Fibroblast of pulmonary artery (primary cell): ENCODE measurements around the gene CERT1.
A peak's percentile ranks its signal among the peaks of the same experiment; 100 is the strongest.
"Not testable (repeated sequence)": the region's sequence is repeated elsewhere in the genome, so short reads cannot be mapped to it uniquely, and the experiment has no call there.

ENCODE experiments used
- DNase-seq: peaks from one replicate; pipeline ENCODE4 v3.0.0-alpha.2; 2010; ENCODE audit warnings: low read depth
- H3K4me3 ChIP-seq: replicated peaks from 2 replicates; pipeline ENCODE4 v1.5.1; 2011; ENCODE audit warnings: low read depth, mild to moderate bottlenecking, control low read depth, low read length, moderate library complexity
- CTCF ChIP-seq: IDR thresholded peaks from 2 replicates; pipeline ENCODE4 v1.5.1; 2011; ENCODE audit warnings: mild to moderate bottlenecking, control low read depth, low read length, inconsistent platforms; ENCODE audit errors: missing control alignments

Gene CERT1, protein sequence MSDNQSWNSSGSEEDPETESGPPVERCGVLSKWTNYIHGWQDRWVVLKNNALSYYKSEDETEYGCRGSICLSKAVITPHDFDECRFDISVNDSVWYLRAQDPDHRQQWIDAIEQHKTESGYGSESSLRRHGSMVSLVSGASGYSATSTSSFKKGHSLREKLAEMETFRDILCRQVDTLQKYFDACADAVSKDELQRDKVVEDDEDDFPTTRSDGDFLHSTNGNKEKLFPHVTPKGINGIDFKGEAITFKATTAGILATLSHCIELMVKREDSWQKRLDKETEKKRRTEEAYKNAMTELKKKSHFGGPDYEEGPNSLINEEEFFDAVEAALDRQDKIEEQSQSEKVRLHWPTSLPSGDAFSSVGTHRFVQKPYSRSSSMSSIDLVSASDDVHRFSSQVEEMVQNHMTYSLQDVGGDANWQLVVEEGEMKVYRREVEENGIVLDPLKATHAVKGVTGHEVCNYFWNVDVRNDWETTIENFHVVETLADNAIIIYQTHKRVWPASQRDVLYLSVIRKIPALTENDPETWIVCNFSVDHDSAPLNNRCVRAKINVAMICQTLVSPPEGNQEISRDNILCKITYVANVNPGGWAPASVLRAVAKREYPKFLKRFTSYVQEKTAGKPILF

GRCh38 chr5:75511435-75512382 lies at the start of gene CERT1, which contains the start of gene POLK:
TSS of gene CERT1 (minus strand) at chr5:75511629. CDS start at chr5:75511207, 422 bp downstream.
TSS of gene POLK (plus strand) at chr5:75511891.
- DNase-seq = peak; percentile 99
- TF ChIP-seq CTCF = no peak
- H3K4me3 ChIP-seq = peak within 1 kb of the TSS; percentile 76

DNA sequence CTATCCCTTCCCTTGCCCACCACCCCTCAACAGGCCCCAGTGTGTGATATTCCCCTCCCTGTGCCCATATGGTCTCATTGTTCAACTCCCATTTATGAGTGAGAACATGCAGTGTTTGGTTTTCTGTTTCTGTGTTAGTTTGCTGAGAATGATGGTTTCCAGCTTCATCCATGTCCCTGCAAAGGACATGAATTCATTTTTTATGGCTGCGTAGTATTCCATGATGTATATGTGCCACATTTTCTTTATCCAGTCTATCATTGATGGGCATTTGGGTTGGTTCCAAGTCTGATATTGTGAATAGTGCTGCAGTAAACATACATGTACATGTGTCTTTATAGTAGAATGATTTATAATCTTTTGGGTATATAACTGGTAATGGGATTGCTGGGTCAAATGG lies 49.2 kb upstream of the CERT1 start:
- not testable (repeated sequence) for DNase-seq, H3K4me3 ChIP-seq

DNA sequence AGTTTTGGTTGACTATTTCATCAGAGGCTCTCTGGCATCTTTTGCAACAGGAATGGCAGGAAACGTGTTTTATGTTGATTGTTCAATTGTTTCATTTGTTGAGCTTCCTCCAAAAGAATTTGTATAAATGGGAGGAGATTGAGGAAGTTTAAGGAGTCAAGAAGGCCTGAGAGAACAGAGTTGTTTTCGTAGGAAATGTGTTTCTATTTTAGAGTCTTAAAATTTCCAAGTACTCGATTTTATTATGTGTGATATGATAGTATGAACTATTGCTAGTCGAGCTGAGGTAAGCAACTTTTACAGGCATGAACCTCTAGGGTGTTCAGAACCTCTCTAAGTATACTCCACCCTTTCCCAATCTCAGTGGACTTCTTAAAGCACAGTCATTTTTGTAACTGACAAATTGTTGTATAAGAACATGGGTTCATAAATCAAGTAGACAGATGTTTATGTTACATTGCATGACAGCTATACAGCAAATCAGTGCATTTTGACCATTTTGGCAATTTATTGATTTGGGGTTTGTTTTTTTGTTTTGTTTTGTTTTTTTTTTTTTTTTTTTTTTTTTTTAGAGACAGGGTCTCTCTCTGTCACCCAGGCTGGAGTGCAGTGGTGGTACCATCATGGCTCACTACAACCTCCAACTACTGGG lies 47.7 kb upstream of the CERT1 start:
- no peak overlapping the region for H3K4me3 ChIP-seq
- no peak for TF ChIP-seq CTCF
- peak; percentile 85 for DNase-seq

DNA sequence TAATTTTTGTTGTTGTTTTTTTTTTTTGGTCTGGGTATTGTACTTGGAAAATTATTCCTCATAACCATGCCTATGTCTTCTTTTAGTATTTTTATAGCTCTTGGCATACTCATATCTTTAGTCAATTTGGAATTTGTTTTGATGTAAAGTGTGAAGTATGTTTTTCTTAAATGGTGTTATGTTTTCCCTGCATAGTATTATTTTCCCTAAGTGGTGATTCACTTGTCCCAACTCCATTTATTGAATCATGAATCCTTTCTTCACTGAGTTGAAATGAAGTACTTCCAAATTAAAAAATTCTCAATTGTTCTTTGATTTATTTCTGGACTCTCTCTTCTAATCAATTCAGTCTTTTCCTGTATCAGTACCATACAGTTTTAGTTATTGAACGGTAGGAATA lies 46.8 kb upstream of the CERT1 start:
- H3K4me3 ChIP-seq = no peak overlapping the region
- TF ChIP-seq CTCF = no peak
- DNase-seq = no peak

DNA sequence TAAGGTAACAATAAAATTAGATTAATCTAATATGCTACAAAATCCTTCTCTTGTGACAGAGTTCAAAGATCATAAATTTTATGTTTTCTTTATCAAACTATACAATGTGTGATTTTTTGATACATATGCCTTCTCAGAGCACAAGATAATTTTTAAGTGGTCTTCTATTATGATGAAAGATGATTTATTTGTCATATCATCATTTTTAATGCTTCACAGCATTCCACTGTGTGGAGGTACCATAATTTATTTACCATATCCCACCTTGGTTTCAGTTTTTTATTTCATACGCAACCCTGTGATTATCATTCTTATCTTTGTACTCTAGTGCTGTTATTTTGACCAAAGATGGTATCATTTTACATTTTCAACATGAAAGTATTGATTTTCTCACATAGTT lies 41.9 kb upstream of the CERT1 start:
- TF ChIP-seq CTCF = no peak
- DNase-seq = no peak
- no peak overlapping the region for H3K4me3 ChIP-seq

DNA sequence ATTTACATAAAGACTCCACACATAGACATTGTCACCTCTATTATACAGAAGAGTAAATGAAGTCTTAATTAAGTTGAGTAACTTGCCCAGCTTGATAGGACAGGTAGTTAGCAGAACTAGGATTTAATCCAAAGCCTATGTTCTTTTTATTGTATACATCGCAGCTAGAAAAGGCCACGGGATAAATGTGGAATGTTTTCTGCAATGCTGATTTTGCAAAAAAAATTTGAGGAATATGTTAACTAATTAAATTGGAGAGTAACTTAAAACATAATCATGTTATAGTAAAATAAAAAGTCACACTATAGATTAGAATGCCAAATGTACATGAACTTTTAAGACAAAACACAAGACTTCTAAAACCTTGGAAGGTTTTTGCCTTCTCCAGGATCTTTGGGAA lies 41.3 kb upstream of the CERT1 start:
- TF ChIP-seq CTCF = no peak
- DNase-seq = no peak
- no peak overlapping the region for H3K4me3 ChIP-seq
